Endothelial cell of umbilical vein (primary cell): Measurements from ENCODE around the gene CCL27.

Experiments used
- CTCF ChIP-seq, 2 donors: IDR thresholded peaks; 1 replicate in 1 of 2; 2 replicates in 1 of 2; pipeline ENCODE4 v1.5.1; 2011; ENCODE audit warnings: low read length in 2 of 2, mild to moderate bottlenecking in 2 of 2, moderate library complexity in 2 of 2, control low read depth in 1 of 2, inconsistent platforms in 1 of 2, low read depth in 1 of 2; ENCODE audit not compliant: insufficient read depth in 1 of 2; ENCODE audit errors: extremely low read depth in 1 of 2
- EZH2 ChIP-seq: IDR thresholded peaks from 2 replicates; pipeline ENCODE4 v1.6.1; 2012; ENCODE audit warnings: borderline replicate concordance, low read depth, mild to moderate bottlenecking, moderate library complexity, low read length, inconsistent platforms; ENCODE audit not compliant: severe bottlenecking
- GATA2 ChIP-seq: IDR thresholded peaks from 2 replicates; pipeline ENCODE4 v1.7.0; 2011; ENCODE audit warnings: low read depth, mild to moderate bottlenecking, moderate library complexity, mixed read lengths, low read length; ENCODE audit not compliant: insufficient read length, insufficient read depth
- JUN ChIP-seq: IDR thresholded peaks from 2 replicates; pipeline ENCODE4 v1.6.1; 2011; ENCODE audit warnings: borderline replicate concordance, low read depth; ENCODE audit not compliant: insufficient read length, insufficient read depth
- MAX ChIP-seq: IDR thresholded peaks from 2 replicates; pipeline ENCODE4 v1.6.1; 2011; ENCODE audit not compliant: insufficient read depth, insufficient read length
- POLR2A ChIP-seq: IDR thresholded peaks from 2 replicates; pipeline ENCODE4 v1.6.1; 2012; ENCODE audit warnings: low read depth, mild to moderate bottlenecking, control low read depth, low read length
- POLR2AphosphoS5 ChIP-seq: IDR thresholded peaks from 2 replicates; pipeline ENCODE4 v1.6.1; 2012; ENCODE audit warnings: low read depth, mild to moderate bottlenecking, control low read depth, low read length, moderate library complexity; ENCODE audit not compliant: insufficient read depth

GRCh38 chr9:34712140-34712539 is 49.7 kb upstream of the CCL27 start:
- TF ChIP-seq CTCF (IDR thresholded peaks at IDR 0.05; ENCODE audit: extremely low read depth in 1 of 2, insufficient read depth in 1 of 2, low read depth in 1 of 2, low read length in 2 of 2) = no peak
- no peak for TF ChIP-seq EZH2
- TF ChIP-seq POLR2A = no peak
- no peak for TF ChIP-seq JUN
- TF ChIP-seq POLR2AphosphoS5 = no peak
- no peak for TF ChIP-seq MAX
- TF ChIP-seq GATA2 = no peak
